Medulla oblongata (tissue), 1 donor: ENCODE results near the gene FAM174C.
"Not testable (repeated sequence)": the region's sequence is repeated elsewhere in the genome, so short reads cannot be mapped to it uniquely, and the experiment has no call there.

Source experiments
- DNase-seq: peaks from one replicate; pipeline ENCODE4 v3.0.0-alpha.2; 2015; ENCODE audit errors: extremely low spot score

FAM174C gene

GRCh38 chr19:1237027-1237659, 38.2 kb upstream of the FAM174C start:
- DNase-seq = no peak

- DNase-seq = no peak
Observed at GRCh38 chr19:1237754-1238368, 37.5 kb upstream of the FAM174C start, which contains the start of gene CBARP. Gene CBARP (minus strand): TSS chr19:1238005. CDS start chr19:1236100, 1,905 bp downstream.

- no peak for DNase-seq
Observed at GRCh38 chr19:1238369-1239303, 36.7 kb upstream of the FAM174C start.

GRCh38 chr19:1239420-1239795, 35.9 kb upstream of the FAM174C start:
- DNase-seq = no peak

- peak; percentile 92 for DNase-seq
Observed at GRCh38 chr19:1239796-1240737, 35.3 kb upstream of the FAM174C start.

GRCh38 chr19:1240925-1241324, 34.4 kb upstream of the FAM174C start:
- DNase-seq = no peak

- DNase-seq = peak; percentile 95
Observed at GRCh38 chr19:1241417-1242095, 33.8 kb upstream of the FAM174C start, which contains the start of gene ATP5F1D. Gene ATP5F1D (plus strand): TSS chr19:1241751. CDS start chr19:1241851, 100 bp downstream.

GRCh38 chr19:1243768-1244692, 31.3 kb upstream of the FAM174C start:
- peak; percentile 92 for DNase-seq

GRCh38 chr19:1244693-1245451, 30.5 kb upstream of the FAM174C start:
- DNase-seq = no peak

- no peak for DNase-seq
Observed at GRCh38 chr19:1245494-1246264, 29.7 kb upstream of the FAM174C start.

- DNase-seq = not testable (repeated sequence)
Observed at GRCh38 chr19:1246265-1247087, 28.9 kb upstream of the FAM174C start.

- no peak for DNase-seq
Observed at GRCh38 chr19:1247748-1248138, 27.6 kb upstream of the FAM174C start.

- DNase-seq = peak; percentile 79
Observed at GRCh38 chr19:1248139-1248785, 27.1 kb upstream of the FAM174C start, which contains the start of gene MIDN. Gene MIDN (plus strand): TSS chr19:1248583. CDS start chr19:1250297, 1,714 bp downstream.

- peak; percentile 82 for DNase-seq
Observed at GRCh38 chr19:1248786-1249297, 26.5 kb upstream of the FAM174C start.

GRCh38 chr19:1249298-1249989, 25.9 kb upstream of the FAM174C start:
- peak; percentile 96 for DNase-seq
